ENCODE measurements around the gene CCL5.

CCL5 gene

GRCh38 chr17:35868737-35869136, 11.4 kb downstream of the CCL5 start, which contains the start of gene HEATR9:
Gene HEATR9, minus strand, starts transcription at chr17:35868891. Its CDS starts 149 bp downstream, at chr17:35868742.
- no peak for DNase-seq

- no peak for DNase-seq
These were observed 12.6 kb downstream of the CCL5 start for GRCh38 chr17:35867574-35867973.

DNA sequence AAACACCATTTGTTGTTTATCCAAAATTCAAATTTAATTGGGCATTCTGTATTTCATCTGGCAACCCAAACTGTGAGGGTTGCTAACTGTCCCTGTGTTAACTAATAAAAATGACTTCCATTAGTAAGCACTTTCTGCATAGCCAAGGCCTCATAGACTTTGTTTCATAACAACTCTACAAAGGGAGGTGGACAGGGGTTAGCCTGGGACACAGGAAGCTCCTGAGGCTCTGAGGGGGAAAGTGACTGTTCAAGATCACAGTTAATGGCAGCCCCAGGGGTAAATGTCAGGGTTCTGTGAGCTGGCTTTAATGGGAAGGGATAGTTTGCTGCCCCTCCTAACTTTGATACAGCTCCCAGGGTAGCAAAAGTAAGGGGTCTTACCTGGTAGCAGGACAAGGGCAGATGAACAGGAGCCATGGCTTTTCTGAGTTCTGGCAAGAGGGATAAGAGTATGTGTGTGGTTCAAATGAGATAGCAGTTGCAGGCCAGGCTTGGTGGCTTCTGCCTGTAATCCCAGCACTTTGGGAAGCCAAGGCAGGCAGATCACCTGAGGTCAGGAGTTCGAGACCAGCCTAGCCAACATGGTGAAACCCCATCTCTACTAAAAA, 13.7 kb downstream of the CCL5 start:
- no peak for DNase-seq

DNA sequence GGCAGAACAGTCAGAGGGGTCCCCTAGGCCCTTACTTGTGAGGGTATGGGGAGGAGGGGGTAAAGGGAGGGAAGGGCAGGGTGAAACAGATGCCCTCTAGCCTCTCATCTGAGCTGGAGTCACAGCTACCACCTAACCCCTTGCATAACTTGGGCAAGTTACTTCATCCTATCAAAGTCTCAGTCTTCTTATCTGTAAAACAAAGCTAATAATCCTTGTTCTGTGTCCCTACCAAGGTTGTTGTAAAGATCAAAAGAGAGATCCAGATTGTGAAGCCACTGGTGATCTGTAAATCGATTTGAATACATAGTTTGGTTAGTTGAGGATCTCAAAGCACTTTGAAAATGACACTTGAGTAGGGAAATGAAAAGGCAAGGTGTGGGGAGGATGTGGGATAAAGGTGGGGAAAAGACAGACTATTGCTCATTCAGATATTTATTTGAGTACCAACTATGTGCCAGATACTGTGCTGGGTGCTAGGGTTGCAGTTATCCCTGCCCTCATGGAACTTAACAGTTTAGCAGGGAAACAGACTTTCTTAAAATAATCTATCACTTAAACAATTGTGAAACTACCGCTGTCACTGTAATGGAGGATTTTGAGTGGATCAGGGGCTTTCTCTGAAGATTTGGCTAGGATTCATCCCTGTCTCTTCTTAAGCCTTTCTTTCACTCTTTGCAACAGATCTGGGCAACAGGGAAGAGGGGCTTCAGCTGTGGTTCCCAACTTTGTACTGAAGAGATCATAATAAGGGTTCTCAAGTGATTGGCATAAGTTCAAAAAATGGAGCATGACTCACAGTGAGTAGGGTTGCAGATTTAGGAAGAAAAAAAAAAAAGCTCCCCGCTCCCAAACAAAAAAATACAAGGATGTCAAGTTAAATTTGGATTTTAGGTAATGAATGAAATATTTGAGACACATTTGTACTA, 14.5 kb downstream of the CCL5 start:
- DNase-seq: no peak

- DNase-seq: no peak
These were observed 15.3 kb downstream of the CCL5 start for GRCh38 chr17:35864853-35865252.

- no peak for DNase-seq
These were observed 23.6 kb downstream of the CCL5 start for GRCh38 chr17:35856603-35857002.

- no peak for DNase-seq
These were observed 24.2 kb downstream of the CCL5 start for GRCh38 chr17:35855965-35856364.

- DNase-seq: peak in 21 of 51 donors; percentile 1 to 46 (median 25)
These were observed 30.5 kb downstream of the CCL5 start for GRCh38 chr17:35849469-35850348.

DNA sequence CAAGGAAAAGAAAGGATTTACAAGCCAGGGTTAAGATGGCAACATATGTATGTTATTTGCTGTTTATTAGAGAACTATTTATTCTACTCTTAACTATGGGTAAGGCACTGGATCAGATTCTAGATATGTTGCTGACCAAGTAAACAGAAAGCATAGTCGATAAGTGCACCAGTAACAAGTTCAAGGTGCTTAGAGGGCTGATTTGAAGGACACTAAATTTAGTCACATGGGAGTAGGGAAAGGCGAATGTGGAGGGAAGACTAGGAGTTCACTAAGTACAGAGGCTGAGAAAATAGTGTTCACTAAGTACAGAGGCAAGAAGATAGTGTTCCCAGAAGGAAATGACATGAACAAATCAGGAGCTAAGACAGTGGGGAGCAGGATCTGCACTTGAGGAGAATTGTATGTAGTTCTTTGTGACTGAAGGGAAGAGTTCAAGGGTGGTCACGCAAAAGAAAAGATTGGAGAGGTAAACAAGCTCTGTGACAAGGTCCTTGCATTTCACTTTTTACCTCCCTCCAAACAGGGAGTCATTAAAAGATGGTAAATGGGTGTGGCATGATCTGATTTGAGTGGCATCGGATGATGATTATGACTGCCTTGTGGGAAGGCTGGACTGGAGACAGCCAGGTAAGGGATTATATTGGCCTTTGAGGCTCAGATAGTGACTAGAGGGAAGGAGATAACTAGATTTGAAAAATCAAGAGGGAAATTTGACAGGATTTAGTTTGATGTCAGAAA, 32.4 kb downstream of the CCL5 start:
- no peak for DNase-seq

- no peak for DNase-seq
These were observed 33.2 kb downstream of the CCL5 start for GRCh38 chr17:35847006-35847405.

DNA sequence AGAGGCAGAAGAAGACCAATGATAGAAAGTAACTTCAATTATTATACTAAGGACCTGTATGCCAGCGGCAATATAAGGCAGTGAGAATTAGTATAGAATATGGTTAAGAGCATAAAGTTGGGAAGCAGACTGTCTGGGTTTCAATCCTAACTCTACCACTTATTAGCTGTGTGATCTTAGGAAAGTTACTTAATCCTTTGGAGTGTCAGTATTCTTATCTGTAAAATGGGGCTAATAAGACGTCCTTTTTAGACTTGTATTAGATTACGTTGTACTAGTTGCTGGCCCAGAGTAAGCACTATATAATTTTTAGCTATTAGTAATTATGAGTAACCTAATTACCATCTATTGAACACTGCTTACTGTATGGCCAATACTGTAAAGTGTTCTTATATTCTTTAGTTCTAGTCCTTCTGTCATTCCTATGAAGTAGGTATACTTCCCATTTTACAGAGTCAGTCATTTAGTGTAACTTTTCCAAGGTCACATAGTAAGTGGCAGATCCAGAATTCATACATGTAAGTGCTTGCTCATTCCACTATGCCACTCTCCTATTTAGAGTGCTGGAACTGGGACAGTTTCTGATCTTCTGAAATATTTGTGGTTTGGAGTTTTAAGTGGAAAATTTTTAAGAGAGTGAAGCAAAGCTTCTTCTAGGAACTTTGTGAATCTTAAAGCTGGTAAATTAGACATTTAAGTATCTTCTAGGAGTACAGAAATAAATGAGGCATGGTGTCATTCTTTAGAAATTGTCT, 33.9 kb downstream of the CCL5 start:
- no peak for DNase-seq

DNA sequence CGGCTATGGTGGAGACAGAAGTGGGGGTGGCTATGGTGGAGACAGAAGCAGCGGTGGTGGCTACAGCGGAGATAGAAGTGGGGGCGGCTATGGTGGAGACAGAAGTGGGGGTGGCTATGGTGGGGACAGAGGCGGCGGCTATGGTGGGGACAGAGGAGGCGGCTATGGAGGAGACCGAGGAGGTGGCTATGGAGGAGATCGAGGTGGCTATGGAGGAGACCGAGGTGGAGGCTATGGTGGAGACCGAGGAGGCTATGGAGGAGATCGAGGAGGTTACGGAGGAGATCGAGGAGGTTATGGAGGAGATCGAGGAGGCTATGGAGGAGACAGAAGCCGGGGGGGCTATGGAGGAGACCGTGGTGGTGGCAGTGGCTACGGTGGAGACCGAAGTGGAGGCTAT, 35.6 kb downstream of the CCL5 start:
- no peak for DNase-seq

DNA sequence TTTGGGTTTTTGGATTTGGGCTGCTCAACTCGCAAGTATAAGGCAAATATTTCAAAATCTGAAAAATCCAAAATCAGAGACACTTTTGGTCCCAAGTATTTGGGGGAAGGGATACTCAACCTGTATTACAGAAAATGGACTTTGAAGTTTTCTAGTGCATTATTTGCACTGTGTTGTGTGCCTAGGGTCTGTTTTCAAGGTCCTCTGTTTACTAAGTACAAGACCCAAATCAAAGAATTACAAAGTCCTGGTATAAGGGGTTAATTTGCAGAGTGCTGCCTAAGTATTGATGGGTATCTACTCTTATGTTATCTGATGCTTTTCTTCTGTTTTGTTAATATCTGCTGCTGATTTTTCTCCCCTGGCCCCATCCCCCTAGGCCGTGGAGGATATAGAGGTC, 36.5 kb downstream of the CCL5 start:
- DNase-seq: no peak

GRCh38 chr17:35842239-35842638, 37.9 kb downstream of the CCL5 start:
- no peak for DNase-seq

GRCh38 chr17:35841505-35841904, 38.7 kb downstream of the CCL5 start:
- peak in 1 of 51 donors; percentile 22 for DNase-seq

GRCh38 chr17:35841101-35841500, 39.1 kb downstream of the CCL5 start:
- no peak for DNase-seq

DNA sequence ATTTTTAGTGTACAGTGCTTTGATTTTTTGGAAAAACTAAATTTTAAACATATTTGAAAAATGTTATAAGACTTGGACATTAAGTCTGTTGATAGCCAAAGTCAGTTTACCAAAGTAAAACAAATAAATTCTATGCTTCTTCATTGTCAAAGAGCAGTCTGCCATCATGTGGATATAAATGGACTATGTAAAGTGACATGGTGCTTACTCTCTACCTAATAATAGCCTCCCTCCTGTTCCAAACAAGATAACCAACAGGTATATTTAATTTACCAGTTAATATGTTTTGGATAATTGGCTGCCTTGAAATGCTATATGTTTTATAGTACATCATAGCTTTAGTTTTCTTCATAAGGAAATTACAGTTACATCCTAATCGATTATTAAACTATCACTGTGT, 55.0 kb downstream of the CCL5 start:
- no peak for DNase-seq
